ENCODE measurements around the gene UGT2B15.
"Not testable (repeated sequence)": the region's sequence is repeated elsewhere in the genome, so short reads cannot be mapped to it uniquely, and the experiment has no call there.

UGT2B15 gene

DNA sequence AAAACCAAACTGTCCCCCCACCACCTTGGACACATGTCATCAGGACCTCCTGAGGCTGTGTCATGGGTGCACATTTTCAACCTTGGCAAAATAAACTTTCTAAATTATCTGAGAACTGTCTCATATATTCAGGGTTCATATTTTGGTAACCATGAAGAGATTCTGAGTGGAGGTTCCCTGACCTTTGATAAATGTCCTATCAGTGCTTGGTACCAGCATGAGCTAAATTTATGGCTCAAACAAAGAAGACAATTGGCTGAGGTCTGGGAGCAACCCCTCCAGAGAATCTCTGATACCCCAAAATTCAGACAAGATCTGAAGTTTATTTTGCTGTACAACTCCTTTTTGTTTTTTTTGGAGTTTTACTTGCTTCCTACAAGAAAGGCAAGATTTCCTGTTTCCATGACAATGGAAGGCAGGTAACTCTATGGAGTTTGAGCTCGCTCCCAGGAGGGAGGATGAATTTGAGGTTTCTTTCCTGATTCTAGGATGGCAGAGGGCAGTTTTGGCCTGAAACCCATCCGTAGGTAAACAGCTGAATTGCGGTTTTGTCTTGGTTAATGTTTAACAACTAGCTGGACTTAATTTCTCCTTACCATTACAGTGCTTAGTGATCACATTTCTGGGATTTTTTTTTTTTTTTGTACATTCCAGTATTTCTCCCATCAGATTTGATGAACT is 14.5 kb downstream of the UGT2B15 start:
- no peak for DNase-seq (ENCODE audit: low spot score)

DNA sequence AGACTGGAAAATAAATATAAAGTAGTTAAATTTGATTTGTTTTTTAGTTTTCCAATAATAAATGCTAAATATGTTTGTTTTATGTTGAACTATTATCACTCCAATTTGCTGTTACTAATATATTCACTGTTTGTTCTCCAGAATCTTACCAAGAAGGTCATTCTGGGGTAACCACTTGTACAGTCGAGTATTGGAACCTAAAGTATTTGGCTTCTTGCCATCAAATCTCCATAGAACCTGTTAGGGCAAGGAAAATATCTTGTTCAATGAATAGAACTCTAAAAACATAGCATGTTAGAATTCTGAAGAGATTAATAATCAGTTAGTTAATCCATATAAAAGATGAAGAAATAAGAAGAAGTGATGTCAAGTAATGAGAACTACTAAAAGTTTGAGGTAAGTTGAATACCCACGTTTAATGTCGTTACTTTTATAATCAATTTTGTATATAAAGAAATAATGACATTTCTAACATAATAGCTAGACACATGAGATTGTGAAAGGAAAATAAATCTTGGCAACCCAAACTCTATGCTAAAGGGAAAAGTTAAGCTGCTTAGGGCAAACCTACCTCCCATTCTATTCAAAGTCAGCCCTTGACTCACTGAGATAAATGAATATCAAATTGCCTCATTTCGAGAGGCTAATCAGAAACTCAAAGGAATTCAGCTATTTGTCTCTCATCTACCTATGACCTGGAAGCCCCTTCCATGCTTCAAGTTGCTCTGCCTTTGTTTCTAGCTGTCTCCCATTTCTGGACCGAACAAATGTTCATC is 15.3 kb downstream of the UGT2B15 start:
- no peak for DNase-seq (ENCODE audit: low spot score)

DNA sequence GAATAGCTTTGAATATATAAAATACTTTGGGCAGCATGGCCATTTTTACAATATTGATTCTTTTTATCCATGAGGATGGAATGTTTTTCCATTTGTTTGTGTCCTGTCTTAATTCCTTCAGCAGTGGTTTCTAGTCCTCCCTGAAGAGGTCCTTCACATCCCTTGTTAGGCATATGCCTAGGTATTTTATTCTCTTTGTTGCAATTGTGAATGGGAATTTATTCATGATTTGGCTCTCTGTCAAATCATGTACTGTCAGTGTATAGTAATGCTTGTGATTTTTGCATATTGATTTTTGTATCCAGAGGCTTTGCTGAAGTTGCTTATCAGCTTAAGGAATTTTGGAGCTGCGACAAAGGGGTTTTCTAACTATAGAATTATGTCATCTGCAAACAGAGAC is 18.5 kb downstream of the UGT2B15 start:
- DNase-seq (ENCODE audit: low spot score): no peak

- DNase-seq (ENCODE audit: low spot score): no peak
Measured at GRCh38 chr4:68630371-68630770, 40.1 kb downstream of the UGT2B15 start.

- DNase-seq (ENCODE audit: low spot score): not testable (repeated sequence)
Measured at GRCh38 chr4:68622731-68623130, 47.7 kb downstream of the UGT2B15 start.

GRCh38 chr4:68617003-68617698 is 53.3 kb downstream of the UGT2B15 start:
- DNase-seq (ENCODE audit: low spot score): no peak

DNA sequence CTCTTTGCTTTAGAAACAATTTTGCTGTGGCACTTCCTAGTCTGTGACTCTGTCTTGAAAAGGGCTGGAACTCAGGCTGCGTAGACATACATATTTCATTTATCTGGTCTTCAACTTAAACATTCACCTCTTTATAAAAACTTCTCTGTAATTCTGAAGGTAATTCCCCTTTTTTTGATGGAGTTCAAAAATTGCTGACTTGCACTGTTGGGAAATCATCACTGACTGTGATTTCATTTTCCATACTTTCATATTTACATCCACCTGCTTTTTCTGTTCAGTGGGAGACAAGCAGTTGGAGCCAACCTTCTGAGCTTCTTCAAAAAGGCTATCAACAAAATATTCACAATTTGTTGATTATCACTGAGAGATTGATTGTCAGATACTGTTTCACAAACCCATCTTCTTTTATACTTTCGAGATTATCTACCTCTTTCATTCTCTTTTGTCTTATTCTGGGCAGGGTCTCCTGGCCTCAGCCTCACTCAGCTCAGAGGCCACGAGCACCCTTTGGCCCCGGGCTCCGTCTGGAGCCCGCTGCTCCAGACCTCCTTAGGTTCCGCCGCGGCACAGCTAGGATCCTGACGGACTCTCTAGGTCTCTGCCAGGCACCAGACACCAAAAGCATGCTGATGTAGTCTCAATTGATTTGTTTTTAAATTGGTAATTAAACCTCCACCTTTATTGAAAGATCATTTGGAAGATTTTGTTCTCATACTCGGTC is 54.6 kb downstream of the UGT2B15 start:
- DNase-seq (ENCODE audit: low spot score): no peak

DNA sequence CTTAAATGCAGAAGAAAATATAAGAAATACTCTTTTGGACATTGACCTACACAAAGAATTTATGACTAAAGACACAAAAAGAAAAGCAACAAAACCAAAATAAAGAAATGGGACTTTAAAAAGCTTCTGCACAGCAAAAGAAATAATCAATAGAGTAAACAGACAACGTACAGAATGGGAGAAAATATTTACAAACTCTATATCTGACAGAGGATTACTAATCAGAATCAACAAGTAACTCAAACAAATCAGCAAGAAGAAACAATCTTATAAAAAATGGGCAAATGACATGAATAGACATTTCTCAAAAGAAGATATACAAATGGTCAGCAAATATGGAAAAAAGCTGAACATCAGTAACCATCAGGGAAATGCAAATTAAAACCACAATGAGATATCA is 56.7 kb downstream of the UGT2B15 start:
- no peak for DNase-seq (ENCODE audit: low spot score)

DNA sequence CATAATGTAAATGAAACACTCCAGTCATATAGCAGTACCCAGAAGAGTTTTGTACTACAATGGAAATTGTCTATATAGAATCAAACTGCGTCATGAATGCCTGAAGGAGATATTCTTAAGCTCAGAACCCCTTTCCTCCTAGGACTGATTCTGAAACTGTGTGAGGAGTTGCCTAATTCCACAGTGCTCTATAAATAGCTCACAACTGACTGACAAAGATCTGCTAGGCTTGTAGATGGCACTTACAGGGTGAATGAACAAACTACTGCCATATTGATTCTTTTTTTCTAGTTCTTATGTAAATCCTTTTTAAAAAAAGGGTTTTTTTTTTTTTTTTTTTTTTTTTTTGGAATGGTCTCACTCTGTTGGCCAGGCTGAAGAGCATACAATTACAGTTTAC is 64.2 kb downstream of the UGT2B15 start:
- no peak for DNase-seq (ENCODE audit: low spot score)

DNA sequence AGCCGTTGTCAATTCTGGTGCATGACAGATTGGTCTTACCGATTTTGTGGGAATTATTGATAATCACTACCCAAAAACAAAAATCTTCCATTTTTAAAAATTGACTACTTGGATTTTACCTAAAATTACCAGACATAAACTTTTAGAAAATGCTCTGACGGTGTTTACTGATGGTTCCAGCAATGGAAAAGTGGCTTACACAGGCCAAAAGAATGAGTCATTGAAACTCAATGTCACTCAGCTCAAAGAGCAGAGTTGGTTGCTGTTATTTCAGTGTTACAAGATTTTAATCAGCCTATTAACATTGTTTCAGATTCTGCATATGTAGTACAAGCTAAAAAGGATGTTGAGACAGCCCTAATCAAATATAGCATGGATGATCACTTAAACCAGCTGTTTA is 71.3 kb downstream of the UGT2B15 start:
- no peak for DNase-seq (ENCODE audit: low spot score)

DNA sequence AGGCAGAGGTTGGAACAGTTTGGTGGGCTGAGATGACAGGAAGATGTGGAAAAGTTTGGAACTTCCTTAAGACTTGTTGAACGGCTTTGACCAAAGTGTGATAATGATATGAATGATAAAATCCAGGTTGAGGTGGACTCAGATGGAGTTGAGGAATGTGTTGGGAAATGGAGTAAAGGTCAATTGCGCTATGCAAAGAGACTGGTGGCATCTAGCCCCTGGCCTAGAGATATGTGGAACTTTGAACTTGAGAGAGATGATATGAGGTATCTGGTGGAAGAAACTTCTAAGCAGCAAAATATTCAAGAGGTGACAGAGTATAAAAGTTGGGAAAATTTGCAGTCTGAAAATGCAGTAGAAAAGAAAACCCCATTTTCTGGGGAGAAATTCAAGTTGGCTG is 73.0 kb downstream of the UGT2B15 start:
- no peak for DNase-seq (ENCODE audit: low spot score)
